Measurements from ENCODE around the gene TLX2.

TLX2 gene

DNA sequence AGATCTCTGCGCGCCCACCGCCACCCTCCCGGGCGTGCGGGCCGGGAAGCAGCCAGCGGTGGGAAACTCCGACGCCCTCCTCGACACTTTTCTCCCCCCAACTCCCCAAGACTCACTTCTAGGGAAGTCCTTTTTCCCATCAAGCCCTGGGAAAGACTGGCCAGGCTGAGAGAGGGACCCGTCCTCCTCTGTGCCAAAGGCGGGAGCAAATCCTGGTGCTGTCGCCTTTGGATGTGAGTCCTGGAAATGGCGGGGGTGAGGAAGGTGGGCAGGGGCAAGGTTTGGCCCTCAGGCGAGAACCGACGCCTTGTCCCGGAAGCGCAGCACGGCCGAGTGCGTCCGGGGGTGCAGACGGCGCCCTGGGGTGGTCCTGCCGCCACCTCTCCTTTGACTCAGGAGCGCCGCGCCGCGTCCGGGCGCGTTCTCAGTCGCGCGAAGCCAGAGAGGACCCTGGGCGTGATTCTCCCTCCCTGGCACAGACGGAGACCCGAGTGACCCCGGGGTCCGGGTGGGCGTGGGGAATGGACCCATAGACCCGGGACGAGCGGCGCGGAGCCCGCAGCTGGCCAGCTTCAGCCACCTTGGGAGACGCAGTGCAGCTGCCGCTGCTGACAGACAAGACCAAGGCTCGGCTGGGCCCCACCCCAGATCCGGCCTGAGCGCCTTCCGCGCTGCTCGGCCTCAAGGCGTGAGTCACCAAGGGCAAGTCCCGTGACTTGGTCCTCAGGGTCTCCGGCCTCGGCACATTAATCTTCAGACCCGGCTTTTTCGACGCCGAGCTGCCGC lies 11.3 kb upstream of the TLX2 start:
- TF ChIP-seq, protein P1, sequence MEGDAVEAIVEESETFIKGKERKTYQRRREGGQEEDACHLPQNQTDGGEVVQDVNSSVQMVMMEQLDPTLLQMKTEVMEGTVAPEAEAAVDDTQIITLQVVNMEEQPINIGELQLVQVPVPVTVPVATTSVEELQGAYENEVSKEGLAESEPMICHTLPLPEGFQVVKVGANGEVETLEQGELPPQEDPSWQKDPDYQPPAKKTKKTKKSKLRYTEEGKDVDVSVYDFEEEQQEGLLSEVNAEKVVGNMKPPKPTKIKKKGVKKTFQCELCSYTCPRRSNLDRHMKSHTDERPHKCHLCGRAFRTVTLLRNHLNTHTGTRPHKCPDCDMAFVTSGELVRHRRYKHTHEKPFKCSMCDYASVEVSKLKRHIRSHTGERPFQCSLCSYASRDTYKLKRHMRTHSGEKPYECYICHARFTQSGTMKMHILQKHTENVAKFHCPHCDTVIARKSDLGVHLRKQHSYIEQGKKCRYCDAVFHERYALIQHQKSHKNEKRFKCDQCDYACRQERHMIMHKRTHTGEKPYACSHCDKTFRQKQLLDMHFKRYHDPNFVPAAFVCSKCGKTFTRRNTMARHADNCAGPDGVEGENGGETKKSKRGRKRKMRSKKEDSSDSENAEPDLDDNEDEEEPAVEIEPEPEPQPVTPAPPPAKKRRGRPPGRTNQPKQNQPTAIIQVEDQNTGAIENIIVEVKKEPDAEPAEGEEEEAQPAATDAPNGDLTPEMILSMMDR (conservative IDR thresholded peaks at IDR 0.05; ENCODE audit: low read depth, low read length), result peak; percentile 43
- peak; percentile 87 for DNase-seq (ENCODE audit: low read depth)
- H3K4me3 ChIP-seq (ENCODE audit: low read depth, low read length), result peak overlapping the region; percentile 74

DNA sequence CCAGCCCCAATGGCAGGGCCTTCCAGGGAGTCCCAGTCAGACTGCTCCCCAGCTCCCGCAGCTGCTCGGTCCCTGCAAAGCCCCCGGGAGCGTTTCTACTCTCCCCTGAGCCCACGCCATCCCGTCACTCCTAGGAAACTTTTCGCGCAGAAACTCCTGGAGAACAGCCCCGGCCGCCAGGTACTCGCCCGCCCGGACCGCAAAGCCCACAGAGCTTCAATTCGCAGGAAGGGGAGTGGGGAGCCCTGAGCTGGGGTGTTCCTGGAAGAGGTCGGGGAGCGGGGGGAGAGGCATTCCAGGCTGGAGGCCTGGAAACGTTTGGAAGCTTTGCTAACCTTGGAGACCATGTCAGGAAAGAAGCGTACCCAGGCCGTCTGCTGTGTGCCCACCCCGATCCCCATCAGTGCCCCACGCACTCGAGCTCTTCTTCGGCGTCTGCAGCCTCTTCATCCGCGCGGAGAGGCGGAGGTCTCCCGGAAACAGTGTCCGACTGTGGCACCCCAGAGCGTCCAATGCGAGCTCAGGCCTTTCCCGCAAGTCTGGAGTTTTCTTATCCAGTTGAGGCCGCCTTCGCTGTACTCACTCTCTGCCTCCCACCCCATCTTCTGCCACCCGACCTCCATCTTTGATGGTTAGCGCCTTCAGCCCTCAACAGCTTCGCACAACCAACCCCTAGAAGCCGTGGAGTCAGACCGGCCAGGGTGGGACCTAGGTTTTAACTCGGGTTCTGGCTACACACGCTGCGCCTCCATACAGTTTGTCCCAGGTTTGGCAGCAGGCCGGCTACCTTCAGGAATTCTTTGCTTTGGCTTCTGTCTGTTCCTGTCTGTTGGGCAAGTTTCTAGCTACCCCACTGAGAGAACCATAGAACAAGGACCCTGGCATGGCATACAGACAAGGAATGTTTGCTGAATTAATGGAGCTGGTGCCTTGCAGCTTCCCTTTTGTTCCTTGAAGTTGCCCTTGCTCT lies 10.5 kb upstream of the TLX2 start:
- peak overlapping the region; percentile 74 for H3K4me3 ChIP-seq (ENCODE audit: low read depth, low read length)
- TF ChIP-seq, protein P1 (conservative IDR thresholded peaks at IDR 0.05; ENCODE audit: low read depth, low read length), result no peak
- no peak for DNase-seq (ENCODE audit: low read depth)

DNA sequence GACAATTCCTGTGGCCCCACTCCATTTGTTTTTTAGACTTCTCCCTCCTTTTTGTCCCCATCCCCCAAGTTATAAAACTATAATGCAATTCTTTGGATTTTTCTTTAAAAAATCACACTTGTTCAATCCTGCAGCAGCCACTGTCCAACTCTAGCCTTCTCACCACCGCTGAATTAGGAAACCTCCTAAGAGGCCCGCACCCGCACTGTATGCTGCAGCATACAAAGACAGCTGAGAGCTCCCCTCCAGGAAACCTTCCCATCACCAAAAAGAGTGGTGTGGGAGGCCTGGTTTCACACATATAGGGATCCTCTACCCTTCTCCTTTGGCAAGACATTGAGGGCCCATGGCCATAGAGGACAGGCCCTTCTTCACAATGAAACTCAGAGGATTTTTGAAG lies 9.7 kb upstream of the TLX2 start:
- TF ChIP-seq, protein P1 (conservative IDR thresholded peaks at IDR 0.05; ENCODE audit: low read depth, low read length), result no peak
- H3K4me3 ChIP-seq (ENCODE audit: low read depth, low read length), result no peak overlapping the region
- no peak for DNase-seq (ENCODE audit: low read depth)

DNA sequence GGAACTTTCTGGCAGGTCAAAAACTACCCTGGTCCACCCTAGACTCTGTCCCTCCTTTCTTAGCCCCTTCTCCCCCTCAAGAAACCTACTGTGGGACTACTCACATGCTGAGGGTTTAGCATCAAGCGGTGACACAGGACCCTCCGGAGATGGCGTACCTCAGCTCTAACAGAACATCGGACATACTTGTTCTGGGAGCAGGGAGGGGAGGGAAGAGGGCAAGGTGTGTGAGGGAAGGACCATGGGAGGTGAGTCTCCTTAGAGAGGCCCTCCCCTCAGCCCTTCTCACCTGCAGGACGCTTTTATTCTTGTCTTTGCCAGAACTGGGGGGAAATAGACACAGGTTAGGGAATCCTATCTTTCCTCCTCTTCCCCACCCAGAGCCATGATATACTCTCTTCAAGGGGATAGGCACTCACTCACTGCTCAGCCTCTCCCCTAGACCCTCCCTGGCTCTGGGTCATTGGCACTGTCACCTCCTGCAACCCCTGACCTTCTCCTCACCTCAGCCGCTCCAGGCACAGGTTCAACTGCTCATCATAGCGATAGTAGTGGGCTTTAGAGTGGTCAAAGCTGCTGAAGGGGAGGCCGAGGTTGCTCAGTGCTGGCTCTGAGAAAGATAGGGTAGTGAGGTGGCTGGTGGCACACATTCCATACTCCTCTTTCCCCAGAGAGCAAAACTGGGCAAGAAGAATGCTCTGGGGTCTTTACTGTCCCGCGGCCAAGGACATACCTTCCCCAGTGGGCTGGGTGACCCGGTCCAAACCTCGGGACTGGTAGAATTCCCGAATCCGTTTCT lies 8.6 kb upstream of the TLX2 start:
- peak overlapping the region; percentile 4 for H3K4me3 ChIP-seq (ENCODE audit: low read depth, low read length)
- no peak for DNase-seq (ENCODE audit: low read depth)
- TF ChIP-seq, protein P1 (conservative IDR thresholded peaks at IDR 0.05; ENCODE audit: low read depth, low read length), result no peak

DNA sequence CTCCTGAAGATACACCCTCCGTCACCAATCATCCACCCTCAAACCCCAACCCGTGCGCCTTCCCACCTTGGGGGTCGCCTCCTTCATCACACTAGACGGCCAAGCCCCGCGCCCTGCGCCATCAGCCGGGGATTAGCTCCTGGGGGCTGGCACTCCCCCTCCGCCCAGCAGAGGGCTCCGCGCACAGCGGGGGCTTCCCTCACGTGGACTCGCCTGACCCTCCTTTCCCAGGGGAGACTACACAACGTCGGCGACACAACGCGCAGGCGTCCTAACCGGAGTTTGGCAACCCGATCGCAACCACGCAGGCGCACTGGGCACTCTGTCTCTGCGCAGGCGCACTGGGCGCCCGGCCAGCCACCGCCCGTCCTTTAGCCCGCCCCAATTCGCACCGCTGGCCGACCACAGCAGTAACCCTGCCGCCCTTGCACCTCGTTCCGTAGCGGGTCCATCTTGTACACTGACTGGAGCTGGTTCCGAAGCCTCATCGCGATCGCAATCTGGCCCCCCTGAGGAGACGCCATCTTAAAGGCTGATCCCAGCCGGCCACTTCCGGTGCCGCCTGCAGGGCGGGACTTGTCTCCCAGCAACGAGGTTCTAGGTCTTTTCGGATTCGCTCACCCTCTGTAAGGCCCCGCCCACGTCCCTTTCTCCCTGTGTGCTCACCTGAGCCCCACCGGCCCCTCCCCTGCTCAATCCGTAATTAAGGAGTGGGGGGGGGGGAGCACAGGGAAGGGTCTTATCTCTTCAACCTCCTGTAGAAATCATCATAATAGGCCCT lies 6.9 kb upstream of the TLX2 start, which contains the start of gene PCGF1:
Gene PCGF1 (minus strand): TSS at position 551 of the 781 bp plus-strand sequence. CDS start 27 bp downstream, at position 524.
- DNase-seq (ENCODE audit: low read depth), result peak; percentile 99
- TF ChIP-seq, protein P1 (conservative IDR thresholded peaks at IDR 0.05; ENCODE audit: low read depth, low read length), result peak; percentile 57
- H3K4me3 ChIP-seq (ENCODE audit: low read depth, low read length), result peak within 1 kb of the TSS; percentile 100

Measured in choroid plexus epithelial cell (primary cell).